IPS-NIHi7 (cell line): ENCODE results near the gene C4orf50.

Experiments used
- DNase-seq: peaks from one replicate; pipeline ENCODE4 v3.0.0; 2012; ENCODE audit warnings: mixed read lengths; ENCODE audit errors: extremely low spot score

Gene C4orf50

DNA sequence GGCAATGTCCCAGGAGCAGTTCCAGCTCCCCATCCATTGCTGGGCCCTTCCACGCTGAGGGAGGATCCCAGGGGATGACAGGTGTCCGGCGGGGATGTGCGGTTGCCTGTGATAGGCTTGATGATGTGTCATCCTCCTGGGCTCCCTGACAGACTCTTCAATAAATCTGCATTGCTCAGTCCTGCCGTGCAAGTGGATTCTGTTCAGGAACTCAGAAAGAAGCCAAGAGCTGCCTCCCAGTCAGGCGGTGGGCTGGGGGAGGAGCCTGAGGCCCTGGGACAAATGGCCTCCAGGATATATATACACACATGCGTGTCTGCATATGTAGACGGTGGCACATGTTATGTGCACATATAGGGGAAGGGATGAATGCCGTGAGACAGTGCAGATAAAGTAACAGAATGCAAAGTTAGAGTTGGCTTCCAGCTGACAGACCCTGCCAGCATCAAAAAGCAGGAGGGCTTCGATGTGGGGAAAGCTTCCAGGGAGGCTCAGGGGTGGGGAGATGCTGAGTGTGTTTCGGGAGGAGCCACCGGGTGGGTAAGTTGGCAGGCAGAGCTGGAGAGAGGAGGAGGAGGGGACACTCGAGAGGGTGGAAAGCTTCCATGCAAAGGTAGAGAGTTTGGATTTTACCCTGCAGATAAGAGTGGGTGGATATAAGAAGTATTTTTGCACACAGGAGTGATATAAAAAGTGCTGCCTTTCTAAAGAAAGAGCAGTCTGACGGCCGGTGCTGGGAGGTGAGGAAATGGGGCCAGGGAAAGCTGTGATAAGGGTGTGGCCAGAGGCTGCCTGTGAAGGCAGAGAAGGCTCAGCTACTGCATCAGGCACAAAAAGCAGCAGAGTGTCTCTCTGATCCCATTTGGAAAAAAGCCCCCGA lies 96.9 kb downstream of the C4orf50 start:
- no peak for DNase-seq

DNA sequence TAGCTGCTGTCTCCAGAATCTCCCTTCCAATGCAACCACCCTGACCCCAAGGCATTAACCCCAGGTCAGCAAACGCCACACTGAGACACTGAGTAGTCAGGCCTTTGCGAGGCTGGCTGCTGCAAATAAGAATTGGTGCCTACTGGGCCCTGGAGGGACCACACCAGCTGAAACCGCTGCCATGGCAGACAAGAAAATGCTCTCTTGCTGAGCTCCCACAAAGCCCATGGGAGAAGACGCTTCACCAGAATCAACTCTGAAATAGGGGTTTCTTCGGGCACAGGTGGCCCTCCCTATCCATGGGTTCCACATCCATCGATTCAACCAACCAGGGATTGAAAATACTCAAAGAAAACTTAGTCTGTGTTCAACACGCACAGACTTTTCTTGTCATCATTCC lies 98.7 kb downstream of the C4orf50 start:
- DNase-seq: no peak

DNA sequence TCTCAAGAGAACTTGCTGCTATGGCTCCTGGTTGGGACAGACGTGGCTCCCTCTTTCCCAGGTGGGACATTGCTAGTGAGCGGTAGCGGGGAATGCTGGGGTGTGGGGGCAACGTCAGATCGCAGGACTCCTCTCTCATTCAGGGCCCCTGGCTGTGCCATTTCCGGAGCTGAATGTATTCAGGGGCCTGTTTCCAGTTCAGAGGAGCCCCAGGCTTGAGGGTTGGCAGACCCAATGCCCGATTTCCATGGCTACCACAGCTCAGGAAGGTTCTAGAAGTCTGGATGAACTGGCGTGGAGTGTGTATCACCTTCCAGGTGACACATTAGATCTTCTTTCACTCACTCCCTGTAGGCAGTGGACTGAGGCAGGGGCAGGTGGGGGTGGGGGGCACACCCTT lies 99.2 kb downstream of the C4orf50 start:
- DNase-seq: no peak

DNA sequence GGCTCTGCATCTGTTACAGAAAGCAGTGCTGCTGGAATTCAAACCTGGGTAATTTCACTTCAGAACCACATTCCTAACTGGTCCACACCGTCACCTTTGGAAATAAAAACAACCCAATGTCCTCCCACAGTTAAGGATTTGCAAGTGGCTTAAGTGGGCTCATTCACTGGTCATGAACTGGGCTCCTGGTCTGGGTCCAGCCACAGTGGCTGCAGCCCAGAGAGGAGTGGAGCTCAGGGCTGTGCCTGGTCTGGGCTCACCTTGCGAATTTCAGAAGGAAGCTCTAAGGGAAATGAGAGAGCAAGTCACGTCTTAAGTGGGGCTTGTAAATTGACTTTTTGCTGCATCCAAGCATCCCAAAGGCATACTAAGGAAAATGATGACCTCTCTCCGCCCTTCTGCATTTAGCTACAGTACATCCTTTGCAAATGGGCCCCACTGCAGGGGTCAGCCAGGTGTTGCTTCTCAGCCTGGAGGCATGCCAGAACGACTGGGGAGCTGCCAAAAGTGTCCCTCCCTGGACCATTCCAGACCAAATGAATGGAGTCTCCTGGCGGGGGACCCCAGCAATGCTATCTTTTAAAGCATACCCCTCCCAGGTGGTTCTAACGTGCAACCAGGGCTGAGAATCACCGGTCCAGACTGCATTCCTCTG lies 99.8 kb downstream of the C4orf50 start:
- DNase-seq: no peak

DNA sequence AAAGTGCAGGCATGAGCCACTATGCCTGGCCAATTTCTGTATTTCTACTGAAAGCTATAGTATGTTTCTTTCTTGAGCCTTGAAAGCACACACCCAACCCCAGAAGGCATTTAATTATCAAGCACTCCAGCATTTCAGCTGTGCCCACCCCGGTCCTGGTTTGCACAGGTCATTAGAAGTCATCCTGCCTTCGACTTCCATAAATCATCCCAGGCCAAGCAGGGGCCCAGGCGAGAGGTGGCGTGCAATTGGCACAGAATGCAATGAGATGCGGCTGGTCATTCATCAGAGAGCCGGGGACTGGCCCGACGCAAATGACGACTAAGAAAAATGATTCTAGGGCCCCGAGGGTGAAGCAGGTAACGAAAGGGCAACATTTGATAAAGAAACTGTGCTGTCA lies 100.6 kb downstream of the C4orf50 start:
- no peak for DNase-seq

DNA sequence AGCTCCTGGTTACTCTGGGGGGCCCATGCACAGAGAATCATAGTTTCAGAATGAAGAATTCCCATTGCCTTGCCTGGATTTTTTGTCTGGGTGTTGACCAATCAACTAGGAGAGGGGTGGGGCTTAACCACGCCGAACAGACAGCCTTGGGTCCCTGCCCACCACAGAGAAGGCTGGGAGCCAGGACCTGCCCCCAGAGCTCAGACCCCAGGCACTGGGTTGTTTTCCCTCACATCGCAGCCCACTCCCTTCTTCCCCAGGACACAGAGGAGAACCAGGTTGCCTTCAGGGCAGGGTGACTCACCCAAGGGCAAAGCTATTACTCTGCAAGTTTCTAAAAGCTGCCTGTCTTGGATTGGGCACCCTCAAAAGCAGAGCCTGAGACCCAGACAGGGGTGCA lies 102.0 kb downstream of the C4orf50 start:
- no peak for DNase-seq

DNA sequence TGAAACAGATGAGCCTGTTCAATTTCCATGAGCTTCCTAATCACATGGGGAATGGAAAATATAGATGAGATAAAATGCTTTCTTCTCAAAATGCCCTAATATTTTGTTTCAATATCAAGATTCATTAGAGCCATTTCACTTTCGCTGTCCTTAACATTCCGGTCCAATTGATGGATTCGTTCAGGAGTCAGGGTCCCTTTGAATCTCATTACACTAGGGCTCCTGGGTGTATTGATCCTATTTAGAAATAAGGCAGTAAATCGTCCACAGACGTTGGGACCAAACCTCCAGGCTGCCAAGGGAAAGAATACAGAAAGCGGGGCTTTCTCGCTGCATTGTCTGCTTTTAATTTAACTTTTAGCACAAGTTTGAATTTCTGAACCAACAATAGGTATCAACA lies 104.8 kb downstream of the C4orf50 start:
- no peak for DNase-seq

DNA sequence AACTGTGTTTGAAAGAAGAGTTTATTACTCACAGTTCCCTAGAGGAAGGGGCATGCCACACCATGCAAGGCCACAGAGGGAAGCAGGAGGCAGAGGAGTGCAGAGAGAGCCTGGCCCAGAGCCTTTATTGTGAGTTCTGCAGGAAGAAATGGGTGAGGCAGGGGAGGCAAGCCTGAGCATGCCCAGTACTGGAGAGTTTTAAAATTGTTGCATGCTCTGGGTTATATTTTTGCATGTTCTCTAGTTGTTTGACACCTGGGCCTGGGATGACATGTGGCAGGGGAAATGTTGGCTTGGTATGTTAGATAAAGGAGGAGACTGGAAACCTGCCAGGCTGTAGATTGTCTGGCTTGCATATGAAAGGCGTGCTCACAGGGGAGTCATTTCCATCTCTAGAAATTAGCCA lies 105.6 kb downstream of the C4orf50 start:
- no peak for DNase-seq

DNA sequence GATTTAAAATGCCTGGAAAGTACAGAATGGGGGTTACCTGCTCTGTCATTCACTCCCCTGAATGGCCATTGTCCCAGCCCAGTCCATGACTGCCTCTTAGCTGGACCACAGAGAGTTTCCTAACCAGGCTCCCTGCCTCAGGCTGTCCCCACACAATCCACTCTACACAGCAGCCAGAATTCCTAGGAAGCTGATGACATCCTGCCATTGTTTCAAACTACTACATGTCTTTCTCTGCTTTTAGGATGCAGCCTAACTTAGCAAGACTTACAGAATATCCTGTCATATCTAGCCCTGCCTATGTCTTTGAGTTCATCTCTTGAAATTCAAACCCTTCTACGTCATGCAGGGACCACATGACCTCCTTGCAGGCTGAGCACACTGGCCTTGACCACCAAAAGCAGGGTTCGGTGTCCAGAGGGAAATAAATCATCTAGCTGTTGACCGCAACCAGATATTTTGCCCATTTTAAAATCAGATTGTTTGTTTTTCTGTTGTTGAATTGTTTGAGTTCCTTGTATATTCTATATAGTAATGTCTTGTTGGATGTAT lies 109.3 kb downstream of the C4orf50 start:
- no peak for DNase-seq

DNA sequence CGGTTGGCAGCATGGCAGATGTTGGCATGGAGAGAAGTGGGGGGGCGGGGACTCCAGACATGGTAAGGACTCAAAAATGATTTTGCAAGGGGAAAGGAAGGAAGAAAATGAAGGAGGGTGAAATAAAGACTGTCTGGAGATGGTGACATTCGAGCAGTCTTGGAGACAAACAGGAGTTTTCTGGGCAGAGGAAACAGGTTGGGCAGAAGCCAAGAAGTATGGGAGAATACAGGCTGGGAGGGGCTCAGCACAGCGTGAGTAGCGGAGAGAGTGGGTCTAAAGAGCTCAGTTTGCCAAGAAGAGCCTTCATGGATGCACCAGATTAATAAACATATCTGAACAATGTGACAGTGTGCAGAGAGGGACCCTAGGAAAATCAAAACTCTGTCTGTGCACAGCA lies 112.0 kb downstream of the C4orf50 start:
- no peak for DNase-seq

DNA sequence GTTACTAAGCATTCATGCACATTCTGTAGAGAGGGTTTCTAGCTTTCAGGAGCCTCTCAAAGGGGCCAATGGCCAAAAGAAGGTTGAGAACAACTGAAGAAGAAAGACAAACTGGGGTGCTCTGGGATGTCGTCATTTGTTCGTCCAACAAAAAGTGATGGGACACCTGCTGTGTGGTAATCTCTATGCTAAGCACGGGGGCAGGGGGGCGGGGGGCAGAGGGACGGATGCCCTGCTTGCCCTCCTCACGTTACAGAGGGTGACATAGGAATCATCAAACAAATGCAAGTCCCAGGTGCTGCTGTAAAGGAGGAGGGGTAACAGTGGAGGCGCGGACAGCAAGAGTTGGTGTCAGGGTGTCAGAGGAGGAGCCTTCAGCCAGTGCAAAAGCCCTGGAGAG lies 112.5 kb downstream of the C4orf50 start:
- DNase-seq: peak; percentile 64

DNA sequence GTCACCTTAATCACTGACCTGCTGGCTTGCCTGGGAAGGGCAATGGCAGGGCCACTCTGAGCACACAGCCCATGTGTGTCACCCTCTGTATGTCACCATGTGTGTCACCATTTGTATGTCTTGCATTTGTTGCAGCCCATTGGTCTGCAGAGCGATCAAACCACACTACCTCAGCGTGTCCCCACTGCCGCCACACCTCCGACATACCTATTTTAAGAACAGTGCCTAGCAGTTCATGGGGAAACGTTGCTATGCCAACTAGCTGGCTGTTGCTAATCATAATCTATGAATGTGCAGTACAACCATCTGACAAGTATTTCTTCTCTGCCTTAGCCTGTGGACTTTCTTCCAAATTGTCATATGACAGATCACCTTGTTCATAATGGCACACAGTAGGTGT lies 117.4 kb downstream of the C4orf50 start:
- no peak for DNase-seq

DNA sequence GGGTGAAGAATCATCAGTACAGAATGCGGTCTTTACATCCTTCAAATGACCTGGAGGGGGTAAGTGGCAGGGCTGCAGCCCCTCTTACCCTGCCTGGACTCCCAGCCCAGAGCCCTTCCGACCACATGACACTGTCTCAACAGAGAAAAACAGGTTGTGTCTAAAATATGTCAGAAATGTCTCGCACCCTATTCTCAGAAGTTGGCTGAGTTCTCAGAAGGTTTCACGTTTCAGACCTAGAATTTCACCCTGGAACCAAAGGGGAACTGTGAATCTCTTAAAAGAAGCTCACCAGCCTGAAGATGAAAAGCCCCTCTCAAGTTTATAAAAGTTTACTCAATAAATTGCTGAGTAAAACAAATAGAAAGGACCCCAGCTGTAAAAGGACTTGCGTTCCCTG lies 118.3 kb downstream of the C4orf50 start:
- no peak for DNase-seq

DNA sequence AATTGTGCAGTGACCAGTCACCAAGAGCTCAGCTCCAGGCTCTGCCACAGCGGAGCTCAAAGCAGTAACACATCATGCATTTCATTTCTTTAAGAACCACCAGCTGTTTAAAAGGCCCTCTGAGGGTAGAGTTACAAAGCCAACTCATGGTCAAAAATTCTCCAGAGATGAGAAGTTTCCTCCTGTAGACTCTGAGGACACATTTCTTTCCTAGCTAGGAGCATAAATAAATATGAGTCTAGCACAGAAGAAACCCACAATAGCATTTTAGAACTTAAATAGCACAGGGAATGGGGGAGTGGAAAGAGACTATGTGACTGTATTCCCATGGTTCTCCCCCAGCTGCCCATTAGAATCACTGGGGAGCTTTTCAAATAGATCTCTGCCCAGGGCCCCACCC lies 118.8 kb downstream of the C4orf50 start:
- DNase-seq: no peak

DNA sequence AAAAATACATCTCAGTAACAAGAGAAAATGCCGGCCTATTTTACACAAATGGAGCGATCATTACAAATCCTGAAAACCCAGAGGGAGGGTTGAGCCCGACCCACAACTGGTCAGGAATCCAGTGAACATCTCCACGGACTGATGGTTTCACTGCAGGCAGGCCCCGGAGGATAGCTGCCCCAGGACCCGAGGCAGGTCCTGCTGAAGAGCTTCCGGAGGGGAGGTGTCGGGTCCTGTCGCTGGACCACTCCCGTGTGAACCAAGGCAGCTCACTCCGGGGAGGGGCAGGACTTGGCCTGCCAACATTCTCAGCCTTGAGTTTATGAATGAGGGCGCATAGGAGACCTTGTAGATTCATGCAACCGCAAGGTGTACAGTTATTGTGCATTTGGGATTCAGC lies 120.6 kb downstream of the C4orf50 start:
- no peak for DNase-seq

DNA sequence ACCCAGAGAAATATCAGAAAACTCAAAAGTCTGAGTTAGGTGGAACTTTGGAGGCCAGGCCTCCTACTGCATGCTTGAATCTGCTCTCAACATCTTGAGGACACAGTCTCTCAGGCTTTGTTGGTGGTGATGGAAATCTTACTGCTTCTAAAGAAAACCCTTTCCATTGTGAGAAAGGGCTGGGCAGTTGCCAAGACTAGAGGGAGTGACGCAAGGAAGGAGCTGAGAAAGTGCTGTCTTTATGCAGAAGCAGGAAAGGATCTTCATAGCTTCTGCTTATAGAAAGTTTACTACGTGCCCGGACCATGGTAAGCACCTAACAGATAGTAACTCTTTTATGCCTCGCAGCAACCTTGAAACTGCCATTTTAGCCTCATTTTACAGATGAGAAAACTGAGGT lies 122.9 kb downstream of the C4orf50 start:
- DNase-seq: no peak

DNA sequence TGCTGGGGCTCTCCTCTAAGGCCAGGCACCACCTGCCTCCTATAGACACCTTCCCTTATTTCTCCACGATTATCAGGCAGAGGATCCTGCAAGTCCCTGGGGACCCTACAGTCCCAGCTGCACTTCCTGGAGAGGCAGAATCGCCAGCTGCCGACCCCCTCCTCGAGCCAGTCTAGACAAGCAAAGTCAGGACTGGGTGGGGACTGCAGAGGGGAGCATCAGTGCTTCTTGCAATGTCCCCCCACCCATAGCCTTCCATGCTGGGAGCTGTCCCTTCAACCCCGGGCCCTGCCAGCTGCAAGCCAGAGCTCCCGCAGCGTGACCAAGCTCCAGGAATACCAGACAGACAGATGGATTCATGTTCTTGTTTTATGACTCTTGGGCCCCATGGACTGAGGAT lies 124.0 kb downstream of the C4orf50 start:
- DNase-seq: no peak

DNA sequence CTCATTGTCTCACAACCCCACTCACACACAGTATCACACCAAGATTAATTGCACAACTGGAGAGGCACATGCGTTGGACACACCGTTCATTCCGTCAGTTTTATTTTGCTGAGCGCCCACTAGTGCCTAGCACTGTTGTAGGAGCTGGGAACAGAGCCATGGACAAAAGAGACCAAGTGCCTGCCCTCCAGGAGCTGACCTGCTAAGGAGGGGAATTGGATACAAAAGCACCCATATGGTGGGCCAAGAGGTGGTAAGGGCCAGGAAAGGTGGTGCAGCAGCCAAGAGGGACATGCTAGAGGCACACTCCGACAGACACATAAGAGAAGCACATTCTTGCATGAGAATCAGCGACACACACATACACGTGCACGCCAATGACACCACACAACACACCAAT lies 124.6 kb downstream of the C4orf50 start:
- DNase-seq: no peak

DNA sequence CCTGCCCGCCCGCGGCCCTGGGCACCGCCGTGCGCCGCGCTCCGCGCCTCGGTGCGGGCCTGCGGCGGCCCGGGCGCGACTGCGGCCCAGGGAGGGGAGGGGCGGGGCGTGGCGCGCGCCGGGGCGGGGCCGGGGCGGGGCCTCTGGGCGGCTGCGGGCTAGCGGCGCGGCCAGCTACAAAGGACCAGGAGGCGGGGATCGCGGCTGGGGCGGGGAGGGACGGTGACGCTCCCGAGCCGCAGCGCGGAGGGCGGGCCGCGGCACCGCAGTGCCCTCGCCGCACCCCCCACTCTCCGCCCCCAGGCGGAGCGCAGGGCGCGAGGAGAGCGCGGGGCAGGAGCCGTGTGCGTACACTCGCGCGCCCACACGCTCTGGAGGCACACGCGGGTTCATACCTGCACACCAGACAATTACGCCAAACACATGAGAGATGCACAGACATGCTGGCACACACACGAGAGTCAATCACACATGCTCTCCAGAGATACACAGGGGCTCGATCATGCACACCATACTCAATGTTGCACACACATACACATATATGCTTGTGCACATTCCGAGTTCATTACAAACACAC lies 125.1 kb downstream of the C4orf50 start, which contains the start of gene CRMP1:
Gene CRMP1, minus strand, starts transcription at position 83 of the 577 bp plus-strand sequence. CDS start 117 bp downstream, outside the sequence.
- DNase-seq: peak; percentile 95

DNA sequence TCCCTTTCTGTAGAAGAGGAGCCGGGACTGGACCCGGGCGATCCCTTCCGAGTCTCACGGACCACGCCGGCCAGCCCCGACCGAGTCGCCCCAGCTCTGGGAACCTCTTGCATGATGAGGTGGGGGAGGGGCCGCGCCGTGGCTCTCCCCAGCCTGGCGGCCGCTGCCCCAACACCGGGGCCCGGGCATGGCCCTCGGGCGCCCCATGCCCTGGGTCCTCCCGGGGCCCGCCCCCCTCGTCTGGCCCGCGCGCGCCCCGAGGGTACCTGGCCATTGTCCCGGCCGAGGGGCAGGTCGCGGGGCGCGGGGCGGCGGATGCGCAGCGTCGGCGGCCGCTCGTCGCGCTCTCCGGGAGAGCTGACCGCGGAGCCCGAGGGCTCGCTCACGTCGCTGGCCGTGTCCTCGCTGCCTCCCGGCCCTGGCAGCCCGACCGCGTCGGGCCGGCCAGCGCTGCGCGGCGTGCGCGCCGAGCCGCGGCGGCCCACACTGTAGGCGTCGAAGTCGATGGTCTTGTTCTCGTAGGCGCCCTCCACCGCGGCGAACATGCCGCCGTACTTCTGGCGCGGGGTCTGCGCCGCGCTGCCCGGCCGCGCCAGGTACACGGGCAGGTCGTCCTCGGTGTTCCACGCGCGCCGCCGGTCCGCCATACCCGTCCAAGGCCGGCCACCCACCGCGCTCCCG lies 125.8 kb downstream of the C4orf50 start:
- no peak for DNase-seq

DNA sequence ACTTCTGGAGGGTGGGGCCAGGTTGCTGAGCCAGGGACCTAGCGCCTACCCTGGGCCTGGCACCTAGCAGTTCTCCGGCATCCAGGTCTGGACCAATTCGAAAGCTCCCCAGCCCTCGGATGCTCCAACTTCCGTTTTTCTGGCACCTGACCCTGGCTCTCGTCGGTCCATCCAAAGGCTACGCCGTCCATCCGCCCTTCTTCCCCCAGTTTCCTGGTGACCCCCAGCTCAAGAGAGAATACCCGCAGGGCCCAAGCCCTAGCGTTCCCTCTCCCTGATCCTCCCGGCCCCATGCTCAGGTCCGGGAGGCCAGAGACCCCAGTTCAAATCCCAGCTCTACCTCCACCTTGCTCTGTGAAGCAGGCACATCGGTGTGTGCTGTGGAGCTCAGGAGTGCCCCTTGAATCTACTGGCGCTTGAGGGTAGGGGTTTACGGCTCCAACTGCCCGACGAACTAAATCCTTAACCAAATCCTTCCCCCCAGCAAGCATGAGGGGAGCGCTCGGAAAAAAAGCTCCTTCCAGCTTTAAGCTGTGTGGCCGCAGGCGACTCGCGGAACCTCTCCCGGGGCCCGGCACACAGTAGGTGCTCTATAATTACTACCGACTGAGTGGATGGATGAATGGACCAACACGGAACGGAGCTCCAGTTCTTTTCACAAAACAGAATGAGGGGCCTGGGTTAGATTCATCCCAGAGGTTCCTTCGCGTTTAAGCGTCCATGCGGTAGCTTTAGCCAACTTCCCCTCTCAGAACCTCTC lies 126.5 kb downstream of the C4orf50 start:
- DNase-seq: no peak
